ENCODE measurements around the gene SALL4. TPM values are rescaled to one million over a fixed set of nuclear protein-coding genes. Genes with fewer than 3 reads are reported as not detected.
"Not testable (repeated sequence)": the region's sequence is repeated elsewhere in the genome, so short reads cannot be mapped to it uniquely, and the experiment has no call there.

SALL4 gene
- total RNA-seq, 4 donors from 2014 or later = 0.08 to 0.89 (median 0.59) TPM; not detected in 1

- no peak for DNase-seq (ENCODE audit: low spot score in 2 of 2)
- Histone ChIP-seq H3K27ac (no peak overlapping the region), H3K4me1 (peaks cover 17% of the 10 kb centered on the region), H3K27me3 (no peaks in the 10 kb centered on the region), H3K36me3 (no peaks in the 10 kb centered on the region), H3K4me3 (no peak overlapping the region), H3K9me3 (no peaks in the 10 kb centered on the region)
- TF ChIP-seq EP300 (IDR thresholded peaks at IDR 0.05) (no peak), CTCF (IDR thresholded peaks at IDR 0.05) (no peak), POLR2A (IDR thresholded peaks at IDR 0.05) (no peak), POLR2AphosphoS5 (IDR thresholded peaks at IDR 0.05) (no peak)
- WGBS = 97% methylated on average over 3 of the region's 3 CpGs
Observed at GRCh38 chr20:51740838-51741237, 61.5 kb downstream of the SALL4 start.

GRCh38 chr20:51740308-51740707 is 62.0 kb downstream of the SALL4 start:
- not testable (repeated sequence) for H3K27ac ChIP-seq; H3K9me3 ChIP-seq; H3K4me3 ChIP-seq; H3K27me3 ChIP-seq; H3K36me3 ChIP-seq; DNase-seq (ENCODE audit: low spot score in 2 of 2)
- WGBS = 92% methylated on average over 5 of the region's 7 CpGs
- peaks cover 19% of the 10 kb centered on the region for H3K4me1 ChIP-seq

- no peak overlapping the region for H3K4me3 ChIP-seq
- no peak for DNase-seq (ENCODE audit: low spot score in 2 of 2)
- TF ChIP-seq EP300 (IDR thresholded peaks at IDR 0.05) (no peak), POLR2A (IDR thresholded peaks at IDR 0.05) (no peak), POLR2AphosphoS5 (IDR thresholded peaks at IDR 0.05) (no peak), CTCF (IDR thresholded peaks at IDR 0.05) (no peak)
- no peaks in the 10 kb centered on the region for H3K9me3 ChIP-seq
- H3K4me1 ChIP-seq = peaks cover 19% of the 10 kb centered on the region
- H3K27me3 ChIP-seq = no peaks in the 10 kb centered on the region
- H3K27ac ChIP-seq = no peak overlapping the region
- 91% methylated on average over 4 of the region's 4 CpGs for WGBS
- H3K36me3 ChIP-seq = no peaks in the 10 kb centered on the region
Observed at GRCh38 chr20:51739722-51740249, 62.5 kb downstream of the SALL4 start.

GRCh38 chr20:51738877-51739447 is 63.4 kb downstream of the SALL4 start:
- peaks cover 19% of the 10 kb centered on the region for H3K4me1 ChIP-seq
- no peak for DNase-seq (ENCODE audit: low spot score in 2 of 2)
- H3K27ac ChIP-seq = no peak overlapping the region

GRCh38 chr20:51738261-51738660 is 64.1 kb downstream of the SALL4 start:
- not testable (repeated sequence) for H3K9me3 ChIP-seq; H3K27ac ChIP-seq; H3K36me3 ChIP-seq; DNase-seq (ENCODE audit: low spot score in 2 of 2); H3K4me3 ChIP-seq; H3K27me3 ChIP-seq
- 92% methylated on average over 15 of the region's 15 CpGs for WGBS
- H3K4me1 ChIP-seq = peaks cover 19% of the 10 kb centered on the region

More at GRCh38 chr20:51738877-51739447, 63.4 kb downstream of the SALL4 start:
- WGBS = 88% methylated on average over 12 of the region's 12 CpGs
- H3K9me3 ChIP-seq = no peaks in the 10 kb centered on the region
- H3K27me3 ChIP-seq = no peaks in the 10 kb centered on the region
- TF ChIP-seq CTCF (IDR thresholded peaks at IDR 0.05) (no peak), EP300 (IDR thresholded peaks at IDR 0.05) (no peak), POLR2A (IDR thresholded peaks at IDR 0.05) (no peak), POLR2AphosphoS5 (IDR thresholded peaks at IDR 0.05) (no peak)
- H3K4me3 ChIP-seq = no peak overlapping the region
- no peaks in the 10 kb centered on the region for H3K36me3 ChIP-seq

GRCh38 chr20:51736947-51737346 is 65.4 kb downstream of the SALL4 start:
- no peak for DNase-seq (ENCODE audit: low spot score in 2 of 2)
- no peaks in the 10 kb centered on the region for H3K36me3 ChIP-seq
- H3K4me3 ChIP-seq = no peak overlapping the region
- no peak for TF ChIP-seq CTCF (IDR thresholded peaks at IDR 0.05)
- no peak for TF ChIP-seq POLR2AphosphoS5 (IDR thresholded peaks at IDR 0.05)
- no peak for TF ChIP-seq EP300 (IDR thresholded peaks at IDR 0.05)
- TF ChIP-seq POLR2A (IDR thresholded peaks at IDR 0.05) = no peak
- WGBS = 76% methylated on average over 5 of the region's 5 CpGs
- no peak overlapping the region for H3K27ac ChIP-seq
- H3K9me3 ChIP-seq = no peaks in the 10 kb centered on the region
- peaks cover 7% of the 10 kb centered on the region for H3K4me1 ChIP-seq
- no peaks in the 10 kb centered on the region for H3K27me3 ChIP-seq
